H7 (cell line): Measurements from ENCODE around the gene SLC7A11. TPM values are rescaled to one million over a fixed set of nuclear protein-coding genes. Genes with fewer than 3 reads are reported as not detected.

Source experiments
- DNase-seq: peaks from one replicate; pipeline ENCODE4 v3.0.0; 2012
- H3K27me3 ChIP-seq: 2 replicates; pipeline ENCODE4 v1.6.0; 2011; ENCODE audit warnings: mild to moderate bottlenecking, low read length; ENCODE audit not compliant: control insufficient read depth, insufficient read depth
- H3K36me3 ChIP-seq: replicated peaks from 2 replicates; pipeline ENCODE4 v1.5.1; 2011; ENCODE audit warnings: low read length; ENCODE audit not compliant: control insufficient read depth, insufficient read depth
- H3K4me3 ChIP-seq: 2 replicates; pipeline ENCODE4 v1.5.1; 2011; ENCODE audit warnings: low read depth, mild to moderate bottlenecking, control low read depth, low read length, moderate library complexity; ENCODE audit not compliant: insufficient read depth
- total RNA-seq: library from RNA; depleted of rRNA; stranded (reverse); fragments of >200 nt; shearing (Covaris generic); gene quantifications from 2 replicates; pipeline ENCODE4 v1.2.3, GENCODE V29; 2014

Gene SLC7A11
- total RNA-seq, 1 experiment from 2014 or later = 10.2 TPM

DNA sequence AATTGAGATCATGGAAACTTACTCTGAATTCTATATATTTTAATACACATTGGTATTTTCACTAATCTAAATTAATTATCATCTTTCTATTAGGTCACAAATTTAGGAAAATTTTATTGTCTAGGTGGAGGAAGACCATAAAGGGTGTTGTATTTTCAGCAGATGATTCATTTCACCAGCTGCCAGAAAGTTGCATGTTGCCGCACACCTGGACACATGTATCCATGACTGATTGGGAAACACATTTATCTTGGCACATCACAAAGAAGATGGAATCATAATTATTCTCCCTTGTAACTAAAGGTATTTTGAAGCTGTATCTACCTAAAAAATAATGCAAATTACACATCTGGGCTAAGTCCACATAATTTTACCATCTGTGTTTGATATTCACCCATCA lies 33.1 kb downstream of the SLC7A11 start:
- no peak for DNase-seq
- no peaks in the 10 kb centered on the region for H3K27me3 ChIP-seq
- H3K4me3 ChIP-seq = no peak overlapping the region
- H3K36me3 ChIP-seq = no peaks in the 10 kb centered on the region; the same call in 1 of the 2 replicates

- Histone ChIP-seq H3K4me3 (no peak overlapping the region), H3K36me3 (no peaks in the 10 kb centered on the region), H3K27me3 (no peaks in the 10 kb centered on the region)
- no peak for DNase-seq
Observed at GRCh38 chr4:138205531-138206233, 36.5 kb downstream of the SLC7A11 start.

DNA sequence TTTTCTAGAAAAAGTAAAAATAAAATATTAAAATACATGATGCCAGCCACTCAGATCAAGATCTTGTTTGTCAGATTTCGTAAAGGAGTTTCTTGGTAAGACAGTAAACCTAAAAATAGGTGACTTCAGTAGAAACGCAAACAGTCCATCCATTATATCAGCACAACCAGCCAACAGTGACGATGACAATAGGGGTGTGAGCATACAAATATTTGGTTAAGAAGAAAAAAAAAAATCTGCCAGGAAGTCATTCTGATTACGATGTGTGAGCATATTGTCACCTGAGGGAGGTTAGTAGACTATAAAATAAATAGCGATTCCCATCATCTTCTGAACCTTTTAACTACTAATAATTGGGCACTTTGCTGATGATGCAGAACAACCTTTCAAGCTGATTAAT lies 37.6 kb downstream of the SLC7A11 start:
- Histone ChIP-seq H3K27me3 (no peaks in the 10 kb centered on the region), H3K36me3 (no peaks in the 10 kb centered on the region), H3K4me3 (no peak overlapping the region)
- no peak for DNase-seq

GRCh38 chr4:138202686-138203085 lies 39.5 kb downstream of the SLC7A11 start:
- no peak for DNase-seq
- Histone ChIP-seq H3K27me3 (no peaks in the 10 kb centered on the region), H3K4me3 (no peak overlapping the region), H3K36me3 (no peaks in the 10 kb centered on the region)

- H3K27me3 ChIP-seq = no peaks in the 10 kb centered on the region
- H3K36me3 ChIP-seq = no peaks in the 10 kb centered on the region
- H3K4me3 ChIP-seq = no peak overlapping the region
- no peak for DNase-seq
Observed at GRCh38 chr4:138200236-138200590, 41.9 kb downstream of the SLC7A11 start.

- no peaks in the 10 kb centered on the region for H3K27me3 ChIP-seq
- DNase-seq = no peak
- H3K36me3 ChIP-seq = no peaks in the 10 kb centered on the region
- H3K4me3 ChIP-seq = no peak overlapping the region
Observed at GRCh38 chr4:138199568-138200235, 42.4 kb downstream of the SLC7A11 start.

DNA sequence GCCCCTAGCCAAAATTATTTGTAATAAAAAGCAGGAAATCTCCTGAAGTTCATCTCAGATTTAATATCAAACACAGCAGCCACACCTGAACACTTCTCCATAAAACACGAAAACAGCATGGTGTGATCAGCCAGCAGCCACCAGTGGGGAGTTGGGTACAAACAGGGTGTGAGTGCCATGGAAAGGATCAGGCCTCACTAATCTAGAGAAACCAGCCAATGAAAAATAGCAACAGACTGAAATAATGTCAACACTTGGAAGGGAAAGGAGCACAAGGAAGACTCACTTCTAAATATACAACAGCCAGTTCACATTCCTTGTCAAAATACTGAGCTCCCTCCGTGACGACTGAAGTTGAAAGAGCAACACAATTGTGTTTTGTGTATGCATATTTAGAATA lies 46.0 kb downstream of the SLC7A11 start:
- Histone ChIP-seq H3K36me3 (no peaks in the 10 kb centered on the region), H3K27me3 (no peaks in the 10 kb centered on the region), H3K4me3 (no peak overlapping the region)
- DNase-seq = no peak

GRCh38 chr4:138193963-138194362 lies 48.2 kb downstream of the SLC7A11 start:
- no peak for DNase-seq
- no peaks in the 10 kb centered on the region for H3K27me3 ChIP-seq
- no peak overlapping the region for H3K4me3 ChIP-seq
- H3K36me3 ChIP-seq = no peaks in the 10 kb centered on the region

DNA sequence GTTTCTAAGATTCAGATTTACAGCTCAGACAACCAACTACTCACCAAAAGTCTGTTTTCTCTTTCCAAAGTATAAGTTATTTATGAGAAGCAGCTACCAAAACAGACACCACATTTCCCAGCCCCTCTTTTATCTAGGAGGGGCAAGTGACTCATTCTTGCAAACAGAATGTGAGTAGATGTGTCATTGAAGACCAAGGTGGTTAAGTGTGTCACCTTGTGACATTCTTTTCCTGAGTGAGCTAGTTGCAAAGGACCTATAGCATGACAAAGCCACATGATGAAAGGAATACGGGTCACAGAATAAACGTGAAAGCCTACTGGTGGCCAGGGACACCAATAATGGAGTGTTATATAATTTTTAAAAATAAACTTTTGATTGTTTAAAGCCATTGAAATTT lies 50.0 kb downstream of the SLC7A11 start:
- H3K27me3 ChIP-seq = no peaks in the 10 kb centered on the region
- DNase-seq = no peak
- no peak overlapping the region for H3K4me3 ChIP-seq
- no peaks in the 10 kb centered on the region for H3K36me3 ChIP-seq

GRCh38 chr4:138190452-138190858 lies 51.7 kb downstream of the SLC7A11 start:
- no peaks in the 10 kb centered on the region for H3K36me3 ChIP-seq
- DNase-seq = no peak
- no peaks in the 10 kb centered on the region for H3K27me3 ChIP-seq
- no peak overlapping the region for H3K4me3 ChIP-seq

GRCh38 chr4:138189206-138189605 lies 52.9 kb downstream of the SLC7A11 start:
- Histone ChIP-seq H3K4me3 (no peak overlapping the region), H3K36me3 (no peaks in the 10 kb centered on the region), H3K27me3 (no peaks in the 10 kb centered on the region)
- DNase-seq = no peak

DNA sequence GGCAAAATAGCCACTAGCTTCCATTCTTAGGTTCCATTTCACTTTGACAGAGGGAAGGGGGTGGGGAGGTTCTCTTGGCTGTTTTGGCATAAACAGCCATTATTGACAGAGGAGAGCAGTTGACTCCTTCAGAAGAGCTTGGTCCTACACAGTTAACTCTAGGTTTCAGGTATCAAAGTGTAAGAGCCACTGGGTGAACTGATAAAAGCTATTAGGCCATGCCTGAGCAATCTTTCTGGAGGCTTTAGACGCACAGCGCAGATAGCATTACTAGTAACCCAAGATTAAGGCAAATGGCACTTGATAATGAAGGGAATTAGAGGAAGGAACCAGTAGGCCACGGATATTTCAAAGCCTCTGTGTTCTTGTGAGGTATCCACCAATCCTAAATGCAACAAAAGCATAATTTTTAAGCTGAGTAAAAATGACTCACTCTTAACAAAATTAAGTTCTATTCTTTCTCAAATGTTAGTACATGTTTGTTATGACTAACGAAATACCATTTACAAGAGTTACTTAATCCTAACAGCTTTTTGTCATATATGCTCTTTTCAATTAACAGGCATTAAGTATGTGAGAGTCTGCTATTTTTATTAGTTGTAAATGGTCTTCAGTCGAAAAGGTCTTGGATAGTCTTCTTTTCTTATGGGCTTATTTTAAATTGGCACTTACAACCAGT lies 53.6 kb downstream of the SLC7A11 start:
- H3K27me3 ChIP-seq = no peaks in the 10 kb centered on the region
- H3K4me3 ChIP-seq = no peak overlapping the region
- H3K36me3 ChIP-seq = no peaks in the 10 kb centered on the region
- DNase-seq = no peak

GRCh38 chr4:138185859-138186645 lies 56.1 kb downstream of the SLC7A11 start:
- no peak for DNase-seq
- H3K36me3 ChIP-seq = no peaks in the 10 kb centered on the region; the same call in 1 of the 2 replicates
- H3K4me3 ChIP-seq = no peak overlapping the region
- no peaks in the 10 kb centered on the region for H3K27me3 ChIP-seq

- Histone ChIP-seq H3K36me3 (no peaks in the 10 kb centered on the region; the same call in 1 of the 2 replicates), H3K4me3 (no peak overlapping the region), H3K27me3 (no peaks in the 10 kb centered on the region)
- no peak for DNase-seq
Observed at GRCh38 chr4:138184886-138185285, 57.3 kb downstream of the SLC7A11 start.
